HCT116 (cell line): ENCODE results near the gene FTO. TPM values are rescaled to one million over a fixed set of nuclear protein-coding genes. Genes with fewer than 3 reads are reported as not detected.

Experiments
- ATAC-seq: fragments of 200-7000 bp; cut with Tn5 transposase; 2 replicates; pipeline ENCODE4 v1.9.1; 2020; ENCODE audit warnings: mild to moderate bottlenecking, moderate library complexity
- BruUV-seq: library from RNA; stranded (reverse); fragments of 400-500 nt; replicated peaks from 2 replicates; lab custom pipeline; 2021; lab: Mats Ljungman, UMichigan
- CTCF ChIA-PET: fragments of 300-600 bp; sonication (Branson Sonifier 250); formaldehyde crosslinking; loops from one replicate; lab custom pipeline; 2021; ENCODE audit warnings: antibody characterized with exemption; lab: Charles Lee
- POLR2A ChIA-PET: fragments of 300-600, 350-600 bp; sonication (Branson Sonifier 250); formaldehyde crosslinking; loops from one replicate; lab custom pipeline; 2021; ENCODE audit warnings: antibody characterized with exemption; lab: Charles Lee
- RAD21 ChIA-PET, 2 experiments: fragments of 300-600 bp; sonication (Branson Sonifier 250); formaldehyde crosslinking; loops; one replicate each; lab custom pipeline; 2023; ENCODE audit warnings: low total read pairs in 2 of 2; ENCODE audit not compliant: uncharacterized antibody in 2 of 2, unreplicated experiment in 2 of 2, low non-redundant PET in 1 of 2; lab: Charles Lee
- DNase-seq: peaks from one replicate; pipeline ENCODE4 v3.0.0-alpha.2; 2010; ENCODE audit warnings: low read depth, low spot score
- H2AFZ ChIP-seq: fragments of 200-600 bp; shearing (Covaris generic), sonication (generic); 2 replicates; pipeline ENCODE4 v1.6.1; 2017; ENCODE audit warnings: low read depth, mixed run types, mixed read lengths, antibody characterized with exemption, low read length; ENCODE audit not compliant: poor library complexity, severe bottlenecking
- H3K27ac ChIP-seq: 2 replicates; pipeline ENCODE4 v1.5.1; 2012; ENCODE audit warnings: low read depth, low read length
- H3K27me3 ChIP-seq: fragments of 200-600 bp; sonication (generic); 2 replicates; pipeline ENCODE4 v1.6.1; 2016; ENCODE audit warnings: mixed run types, low read length, mixed read lengths; ENCODE audit not compliant: insufficient read depth
- H3K36me3 ChIP-seq, 2 experiments: fragments of 200-500 bp in 1 of 2; fragments of 200-600 bp in 1 of 2; sonication (Bioruptor generic) in 1 of 2; sonication (generic) in 1 of 2; 2 replicates each; pipeline versions ENCODE4 v1.5.1 to v1.6.1; 2014 to 2016; ENCODE audit warnings: low read length in 2 of 2, inconsistent platforms in 1 of 2, mixed read lengths in 1 of 2, mixed run types in 1 of 2; ENCODE audit not compliant: insufficient read depth in 2 of 2, control insufficient read depth in 1 of 2
- H3K4me1 ChIP-seq, 2 experiments: fragments of 200-600 bp in 1 of 2; sonication (generic) in 1 of 2; 2 replicates each; pipeline versions ENCODE4 v1.5.1 to v1.6.1; 2012 to 2017; ENCODE audit warnings: low read length in 2 of 2, inconsistent platforms in 1 of 2, mild to moderate bottlenecking in 1 of 2, mixed read lengths in 1 of 2, mixed run types in 1 of 2, moderate library complexity in 1 of 2; ENCODE audit not compliant: insufficient read depth in 2 of 2, control insufficient read depth in 1 of 2
- H3K4me2 ChIP-seq: fragments of 200-600 bp; sonication (generic); 2 replicates; pipeline ENCODE4 v1.6.1; 2017; ENCODE audit warnings: mixed run types, low read length, mixed read lengths
- H3K4me3 ChIP-seq, 2 experiments: fragments of 200-600 bp in 1 of 2; sonication (generic) in 1 of 2; replicated peaks in 1 of 2; 2 replicates each; pipeline ENCODE4 v1.5.1; 2011 to 2016; ENCODE audit warnings: low read length in 2 of 2, control low read depth in 1 of 2, low read depth in 1 of 2, mild to moderate bottlenecking in 1 of 2, mixed read lengths in 1 of 2, mixed run types in 1 of 2
- H3K79me2 ChIP-seq: fragments of 200-600 bp; sonication (generic); 2 replicates; pipeline ENCODE4 v1.6.1; 2017; ENCODE audit warnings: mild to moderate bottlenecking, mixed run types, low read length, moderate library complexity, mixed read lengths; ENCODE audit not compliant: insufficient read depth
- H3K9ac ChIP-seq: fragments of 200-600 bp; sonication (generic); 2 replicates; pipeline ENCODE4 v1.6.1; 2016; ENCODE audit warnings: low read length, mixed read lengths
- H3K9me2 ChIP-seq: fragments of 200-600 bp; sonication (generic), shearing (Covaris generic); 2 replicates; pipeline ENCODE4 v1.6.1; 2017; ENCODE audit warnings: mixed run types, mild to moderate bottlenecking, moderate library complexity; ENCODE audit not compliant: insufficient read depth
- H3K9me3 ChIP-seq, 2 experiments: fragments of 200-500 bp in 1 of 2; fragments of 200-600 bp in 1 of 2; sonication (Bioruptor generic) in 1 of 2; sonication (generic) in 1 of 2; 2 replicates each; pipeline ENCODE4 v1.6.1; 2014 to 2017; ENCODE audit warnings: low read length in 2 of 2, mixed read lengths in 2 of 2, inconsistent platforms in 1 of 2, low read depth in 1 of 2, mild to moderate bottlenecking in 1 of 2, mixed run types in 1 of 2, moderate library complexity in 1 of 2; ENCODE audit not compliant: control insufficient read depth in 1 of 2, insufficient read depth in 1 of 2
- H4K20me1 ChIP-seq: fragments of 200-600 bp; sonication (generic), shearing (Covaris generic); 2 replicates; pipeline ENCODE4 v1.6.1; 2017; ENCODE audit warnings: mixed run types, mild to moderate bottlenecking, moderate library complexity; ENCODE audit not compliant: insufficient read depth
- ATF3 ChIP-seq: IDR thresholded peaks from 2 replicates; pipeline ENCODE4 v1.6.1; 2012
- CBX3 ChIP-seq: IDR thresholded peaks from 2 replicates; pipeline ENCODE4 v1.6.1; 2012; ENCODE audit warnings: low read depth
- CTCF ChIP-seq, 3 experiments: fragments of 200-600 bp in 1 of 3; sonication (generic) in 1 of 3; IDR thresholded peaks in 2 of 3; conservative IDR thresholded peaks in 1 of 3; 2 replicates each; pipeline ENCODE4 v1.5.1; 2012 to 2017; ENCODE audit warnings: low read depth in 2 of 3, low read length in 2 of 3, antibody characterized with exemption in 1 of 3, borderline replicate concordance in 1 of 3, control low read depth in 1 of 3, mild to moderate bottlenecking in 1 of 3, mixed read lengths in 1 of 3, mixed run types in 1 of 3, moderate library complexity in 1 of 3; ENCODE audit not compliant: insufficient read depth in 1 of 3
- ELF1 ChIP-seq: IDR thresholded peaks from 2 replicates; pipeline ENCODE4 v1.6.1; 2012; ENCODE audit warnings: low read depth, borderline replicate concordance
- EZH2 ChIP-seq: fragments of 200-600 bp; sonication (generic); IDR thresholded peaks from 2 replicates; pipeline ENCODE4 v1.6.1; 2017; ENCODE audit warnings: antibody characterized with exemption, mixed run types
- EZH2phosphoT487 ChIP-seq: fragments of 200-600 bp; IDR thresholded peaks from 2 replicates; pipeline ENCODE4 v1.6.1; 2018; ENCODE audit warnings: antibody characterized with exemption, borderline replicate concordance
- FOSL1 ChIP-seq: IDR thresholded peaks from 2 replicates; pipeline ENCODE4 v1.6.1; 2012; ENCODE audit warnings: low read depth
- POLR2A ChIP-seq: IDR thresholded peaks from 2 replicates; pipeline ENCODE4 v1.7.0; 2011; ENCODE audit warnings: borderline replicate concordance; ENCODE audit not compliant: insufficient read depth, insufficient read length; ENCODE audit errors: extremely low read depth
- RAD21 ChIP-seq: IDR thresholded peaks from 2 replicates; pipeline ENCODE4 v1.6.1; 2012; ENCODE audit warnings: low read depth, mild to moderate bottlenecking
- SIN3A ChIP-seq: IDR thresholded peaks from 2 replicates; pipeline ENCODE4 v1.6.1; 2012; ENCODE audit warnings: low read depth
- SP1 ChIP-seq: IDR thresholded peaks from 2 replicates; pipeline ENCODE4 v1.6.1; 2012; ENCODE audit warnings: low read depth
- TCF7L2 ChIP-seq: IDR thresholded peaks from 2 replicates; pipeline ENCODE4 v1.7.0; 2011; ENCODE audit warnings: borderline replicate concordance, inconsistent platforms; ENCODE audit not compliant: insufficient read depth, insufficient read length; ENCODE audit errors: extremely low read depth
- ZBTB33 ChIP-seq: IDR thresholded peaks from 2 replicates; pipeline ENCODE4 v1.6.1; 2011; ENCODE audit warnings: mild to moderate bottlenecking, low read length, moderate library complexity; ENCODE audit not compliant: insufficient replicate concordance; ENCODE audit errors: extremely low read depth
- ZFX ChIP-seq: fragments of 450-650 bp; IDR thresholded peaks from 2 replicates; pipeline ENCODE4 v1.6.1; 2017
- ZNF274 ChIP-seq: fragments of 200-500 bp; sonication (Bioruptor generic); IDR thresholded peaks from 2 replicates; pipeline ENCODE4 v1.6.1; 2014; ENCODE audit warnings: mild to moderate bottlenecking, low read depth, low read length, inconsistent platforms
- intact Hi-C: fragments of 100-400 bp; cut with micrococcal nuclease; formaldehyde crosslinking; loops from 2 replicates; pipeline ENCODE4 v1.10.0; 2022
- total RNA-seq: library from RNA; stranded (reverse); gene quantifications from one replicate; pipeline ENCODE4 v1.2.1, GENCODE V29; 2021; ENCODE audit not compliant: unreplicated experiment
- TF ChIP-seq, protein P1 (sequence below): IDR thresholded peaks from 2 replicates; pipeline ENCODE4 v1.6.1; 2012
- TF ChIP-seq, protein P2 (sequence below): IDR thresholded peaks from 2 replicates; pipeline ENCODE4 v1.6.1; 2012; ENCODE audit warnings: low read depth

Gene FTO
- total RNA-seq, 1 experiment from 2014 or later: 55.2 TPM

- H3K27ac ChIP-seq: no peak overlapping the region
- ChIA-PET CTCF (no interaction called here), RAD21 (no interaction called here), POLR2A (no interaction called here)
- no peak for DNase-seq
- TF ChIP-seq POLR2A (no peak), CTCF (IDR thresholded peaks at IDR 0.05 in 2 of 3, conservative IDR thresholded peaks at IDR 0.05 in 1 of 3; ENCODE audit: borderline replicate concordance in 1 of 3, insufficient read depth in 1 of 3, low read depth in 2 of 3, low read length in 2 of 3) (no peak), ZNF274 (no peak), EZH2phosphoT487 (no peak), ZBTB33 (no peak), ATF3 (no peak), ZFX (no peak), ELF1 (no peak), TCF7L2 (no peak), SIN3A (no peak), RAD21 (no peak), CBX3 (no peak), EZH2 (no peak), SP1 (no peak), FOSL1 (no peak)
- TF ChIP-seq, protein P1, sequence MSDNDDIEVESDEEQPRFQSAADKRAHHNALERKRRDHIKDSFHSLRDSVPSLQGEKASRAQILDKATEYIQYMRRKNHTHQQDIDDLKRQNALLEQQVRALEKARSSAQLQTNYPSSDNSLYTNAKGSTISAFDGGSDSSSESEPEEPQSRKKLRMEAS: no peak
- TF ChIP-seq, protein P2, sequence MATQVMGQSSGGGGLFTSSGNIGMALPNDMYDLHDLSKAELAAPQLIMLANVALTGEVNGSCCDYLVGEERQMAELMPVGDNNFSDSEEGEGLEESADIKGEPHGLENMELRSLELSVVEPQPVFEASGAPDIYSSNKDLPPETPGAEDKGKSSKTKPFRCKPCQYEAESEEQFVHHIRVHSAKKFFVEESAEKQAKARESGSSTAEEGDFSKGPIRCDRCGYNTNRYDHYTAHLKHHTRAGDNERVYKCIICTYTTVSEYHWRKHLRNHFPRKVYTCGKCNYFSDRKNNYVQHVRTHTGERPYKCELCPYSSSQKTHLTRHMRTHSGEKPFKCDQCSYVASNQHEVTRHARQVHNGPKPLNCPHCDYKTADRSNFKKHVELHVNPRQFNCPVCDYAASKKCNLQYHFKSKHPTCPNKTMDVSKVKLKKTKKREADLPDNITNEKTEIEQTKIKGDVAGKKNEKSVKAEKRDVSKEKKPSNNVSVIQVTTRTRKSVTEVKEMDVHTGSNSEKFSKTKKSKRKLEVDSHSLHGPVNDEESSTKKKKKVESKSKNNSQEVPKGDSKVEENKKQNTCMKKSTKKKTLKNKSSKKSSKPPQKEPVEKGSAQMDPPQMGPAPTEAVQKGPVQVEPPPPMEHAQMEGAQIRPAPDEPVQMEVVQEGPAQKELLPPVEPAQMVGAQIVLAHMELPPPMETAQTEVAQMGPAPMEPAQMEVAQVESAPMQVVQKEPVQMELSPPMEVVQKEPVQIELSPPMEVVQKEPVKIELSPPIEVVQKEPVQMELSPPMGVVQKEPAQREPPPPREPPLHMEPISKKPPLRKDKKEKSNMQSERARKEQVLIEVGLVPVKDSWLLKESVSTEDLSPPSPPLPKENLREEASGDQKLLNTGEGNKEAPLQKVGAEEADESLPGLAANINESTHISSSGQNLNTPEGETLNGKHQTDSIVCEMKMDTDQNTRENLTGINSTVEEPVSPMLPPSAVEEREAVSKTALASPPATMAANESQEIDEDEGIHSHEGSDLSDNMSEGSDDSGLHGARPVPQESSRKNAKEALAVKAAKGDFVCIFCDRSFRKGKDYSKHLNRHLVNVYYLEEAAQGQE: no peak
- no TSS peak for BruUV-seq
- no peak overlapping the region for H3K4me3 ChIP-seq
- intact Hi-C loops: no loop called here
- H3K9me3 ChIP-seq: no peaks in the 10 kb centered on the region
- no peaks in the 10 kb centered on the region for H3K79me2 ChIP-seq
- no peaks in the 10 kb centered on the region for H3K9me2 ChIP-seq
- no peak overlapping the region for H2AFZ ChIP-seq
- no peaks in the 10 kb centered on the region for H3K4me1 ChIP-seq
- H3K27me3 ChIP-seq: no peaks in the 10 kb centered on the region
- H4K20me1 ChIP-seq: no peaks in the 10 kb centered on the region; the same call in 1 of the 2 replicates
- no peak overlapping the region for H3K4me2 ChIP-seq
- H3K36me3 ChIP-seq: no peaks in the 10 kb centered on the region; a peak in 1 of 4 replicates
- no peak overlapping the region for H3K9ac ChIP-seq
- ATAC-seq: no peak
Observed at GRCh38 chr16:54102888-54103866, 399.2 kb downstream of the FTO start.
